K562 (cell line): ENCODE data around the gene STMN3. TPM values are rescaled to one million over a fixed set of nuclear protein-coding genes. Genes with fewer than 3 reads are reported as not detected.

Source experiments
- CREB5 ChIP-seq: fragments of 250-450 bp; sonication (Bioruptor Pico); IDR thresholded peaks from 2 replicates; pipeline ENCODE4 v1.5.0; 2020; ENCODE audit warnings: mild to moderate bottlenecking
- ELK1 ChIP-seq: sonication (generic); formaldehyde crosslinking; IDR thresholded peaks from 2 replicates; pipeline ENCODE4 v1.8.1; 2022; ENCODE audit warnings: missing genetic modification reagents
- U2AF2 ChIP-seq: fragments of 200-400 bp; formaldehyde crosslinking; optimal IDR thresholded peaks from 2 replicates; pipeline ENCODE3; 2017; ENCODE audit warnings: low read depth, mild to moderate bottlenecking, low read length
- ZNF324 ChIP-seq: fragments of 250-450 bp; sonication (Bioruptor Pico); IDR thresholded peaks from 2 replicates; pipeline ENCODE4 v1.4.0; 2020; ENCODE audit warnings: mild to moderate bottlenecking
- ZNF511 ChIP-seq: sonication (generic); formaldehyde crosslinking; IDR thresholded peaks from 2 replicates; pipeline ENCODE4 v1.8.0; 2022; ENCODE audit warnings: mild to moderate bottlenecking, missing genetic modification reagents
- polyA plus RNA-seq, 8 experiments: library from polyadenylated mRNA; depleted of rRNA in 4 of 8; stranded (reverse) in 5 of 8; unstranded in 3 of 8; fragments of >200 nt; fragmentation: Nextera tagmentation in 2 of 8; fragmentation: Illumina TruSeq in 1 of 8; extraction: Ambion mirVana in 2 of 8; extraction: Trizol in 1 of 8; gene quantifications; 2 replicates each; pipeline versions ENCODE4 v1.2.1 to v1.2.3, GENCODE V29; 2011 to 2014; ENCODE audit warnings: inconsistent platforms in 1 of 8, missing spikeins in 1 of 8
- total RNA-seq, 7 experiments: library from RNA; depleted of rRNA in 6 of 7; stranded (reverse); fragments of >200 nt in 6 of 7; fragmentation: Illumina TruSeq in 2 of 7; extraction: Trizol in 2 of 7; gene quantifications; 2 replicates each; pipeline versions ENCODE4 v1.2.1 to v1.2.3, GENCODE V29; 2011 to 2021; ENCODE audit warnings: low replicate concordance in 1 of 7
- TF ChIP-seq, protein P1 (sequence below): fragments of 450-650 bp; IDR thresholded peaks from 2 replicates; pipeline ENCODE4 v1.6.1; 2016; ENCODE audit warnings: borderline replicate concordance
- TF ChIP-seq, protein P2 (sequence below): fragments of 200-600 bp; sonication (generic); IDR thresholded peaks from one replicate; pipeline ENCODE4 v1.6.1; 2012; ENCODE audit warnings: mild to moderate bottlenecking, low read depth, low read length, inconsistent platforms

The STMN3 gene
- total and polyA plus RNA-seq, 9 of the 15 experiments (the other 6 are each of a cell fraction or from before 2014, with no cell fraction given), result 0.70 to 65.6 (median 29.4) TPM

DNA sequence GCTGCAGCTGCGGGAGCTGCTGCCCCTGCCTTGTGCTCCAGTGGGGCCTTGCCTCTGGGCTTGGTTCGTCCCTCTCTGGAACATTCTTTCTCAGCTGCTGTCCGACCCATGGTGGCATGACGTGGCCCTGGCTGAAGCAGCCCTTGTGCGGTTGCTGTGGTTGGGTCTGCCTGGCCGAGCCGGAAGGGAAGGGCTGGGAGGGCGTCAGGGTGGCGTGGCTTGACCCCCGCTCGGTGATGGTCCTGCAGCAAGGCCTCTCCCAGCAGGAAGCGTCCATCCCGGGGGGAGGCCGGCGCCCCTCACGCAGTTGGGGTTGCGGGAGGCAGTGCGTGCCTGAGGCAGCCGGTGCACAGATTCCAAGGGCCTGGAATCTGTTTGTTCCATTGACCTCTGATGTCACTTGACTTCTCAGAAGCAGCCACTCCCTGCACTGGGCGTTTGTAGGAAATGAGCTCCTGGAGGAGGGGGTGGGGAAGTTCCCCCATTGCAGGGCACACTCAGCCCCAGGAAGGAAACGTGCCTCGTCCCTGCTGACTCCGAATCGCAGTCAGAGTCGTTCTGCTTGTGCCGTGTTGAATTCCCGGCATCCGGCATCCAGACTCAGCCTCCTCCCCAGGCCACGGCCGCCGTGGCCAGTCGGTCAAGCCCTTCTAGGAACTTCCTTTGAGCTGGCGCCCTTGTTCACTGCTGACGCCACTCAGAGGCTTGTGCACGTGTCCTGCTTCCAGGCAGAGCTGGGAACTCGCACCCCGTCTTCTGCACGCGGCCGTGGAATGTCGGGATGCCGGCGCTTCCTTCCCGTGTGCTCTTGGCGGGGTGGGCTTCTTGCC is 33.5 kb upstream of the STMN3 start (continued):
- TF ChIP-seq CREB5 (no peak), ZNF324 (CRISPR knock-in tag) (0 out of 2 replicates have a peak, but pooled peaks have one; percentile 11), ELK1 (CRISPR knock-in tag) (no peak), ZNF511 (no peak), U2AF2 (no peak)
- TF ChIP-seq, protein P1, sequence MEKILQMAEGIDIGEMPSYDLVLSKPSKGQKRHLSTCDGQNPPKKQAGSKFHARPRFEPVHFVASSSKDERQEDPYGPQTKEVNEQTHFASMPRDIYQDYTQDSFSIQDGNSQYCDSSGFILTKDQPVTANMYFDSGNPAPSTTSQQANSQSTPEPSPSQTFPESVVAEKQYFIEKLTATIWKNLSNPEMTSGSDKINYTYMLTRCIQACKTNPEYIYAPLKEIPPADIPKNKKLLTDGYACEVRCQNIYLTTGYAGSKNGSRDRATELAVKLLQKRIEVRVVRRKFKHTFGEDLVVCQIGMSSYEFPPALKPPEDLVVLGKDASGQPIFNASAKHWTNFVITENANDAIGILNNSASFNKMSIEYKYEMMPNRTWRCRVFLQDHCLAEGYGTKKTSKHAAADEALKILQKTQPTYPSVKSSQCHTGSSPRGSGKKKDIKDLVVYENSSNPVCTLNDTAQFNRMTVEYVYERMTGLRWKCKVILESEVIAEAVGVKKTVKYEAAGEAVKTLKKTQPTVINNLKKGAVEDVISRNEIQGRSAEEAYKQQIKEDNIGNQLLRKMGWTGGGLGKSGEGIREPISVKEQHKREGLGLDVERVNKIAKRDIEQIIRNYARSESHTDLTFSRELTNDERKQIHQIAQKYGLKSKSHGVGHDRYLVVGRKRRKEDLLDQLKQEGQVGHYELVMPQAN, result no peak
- TF ChIP-seq, protein P2, sequence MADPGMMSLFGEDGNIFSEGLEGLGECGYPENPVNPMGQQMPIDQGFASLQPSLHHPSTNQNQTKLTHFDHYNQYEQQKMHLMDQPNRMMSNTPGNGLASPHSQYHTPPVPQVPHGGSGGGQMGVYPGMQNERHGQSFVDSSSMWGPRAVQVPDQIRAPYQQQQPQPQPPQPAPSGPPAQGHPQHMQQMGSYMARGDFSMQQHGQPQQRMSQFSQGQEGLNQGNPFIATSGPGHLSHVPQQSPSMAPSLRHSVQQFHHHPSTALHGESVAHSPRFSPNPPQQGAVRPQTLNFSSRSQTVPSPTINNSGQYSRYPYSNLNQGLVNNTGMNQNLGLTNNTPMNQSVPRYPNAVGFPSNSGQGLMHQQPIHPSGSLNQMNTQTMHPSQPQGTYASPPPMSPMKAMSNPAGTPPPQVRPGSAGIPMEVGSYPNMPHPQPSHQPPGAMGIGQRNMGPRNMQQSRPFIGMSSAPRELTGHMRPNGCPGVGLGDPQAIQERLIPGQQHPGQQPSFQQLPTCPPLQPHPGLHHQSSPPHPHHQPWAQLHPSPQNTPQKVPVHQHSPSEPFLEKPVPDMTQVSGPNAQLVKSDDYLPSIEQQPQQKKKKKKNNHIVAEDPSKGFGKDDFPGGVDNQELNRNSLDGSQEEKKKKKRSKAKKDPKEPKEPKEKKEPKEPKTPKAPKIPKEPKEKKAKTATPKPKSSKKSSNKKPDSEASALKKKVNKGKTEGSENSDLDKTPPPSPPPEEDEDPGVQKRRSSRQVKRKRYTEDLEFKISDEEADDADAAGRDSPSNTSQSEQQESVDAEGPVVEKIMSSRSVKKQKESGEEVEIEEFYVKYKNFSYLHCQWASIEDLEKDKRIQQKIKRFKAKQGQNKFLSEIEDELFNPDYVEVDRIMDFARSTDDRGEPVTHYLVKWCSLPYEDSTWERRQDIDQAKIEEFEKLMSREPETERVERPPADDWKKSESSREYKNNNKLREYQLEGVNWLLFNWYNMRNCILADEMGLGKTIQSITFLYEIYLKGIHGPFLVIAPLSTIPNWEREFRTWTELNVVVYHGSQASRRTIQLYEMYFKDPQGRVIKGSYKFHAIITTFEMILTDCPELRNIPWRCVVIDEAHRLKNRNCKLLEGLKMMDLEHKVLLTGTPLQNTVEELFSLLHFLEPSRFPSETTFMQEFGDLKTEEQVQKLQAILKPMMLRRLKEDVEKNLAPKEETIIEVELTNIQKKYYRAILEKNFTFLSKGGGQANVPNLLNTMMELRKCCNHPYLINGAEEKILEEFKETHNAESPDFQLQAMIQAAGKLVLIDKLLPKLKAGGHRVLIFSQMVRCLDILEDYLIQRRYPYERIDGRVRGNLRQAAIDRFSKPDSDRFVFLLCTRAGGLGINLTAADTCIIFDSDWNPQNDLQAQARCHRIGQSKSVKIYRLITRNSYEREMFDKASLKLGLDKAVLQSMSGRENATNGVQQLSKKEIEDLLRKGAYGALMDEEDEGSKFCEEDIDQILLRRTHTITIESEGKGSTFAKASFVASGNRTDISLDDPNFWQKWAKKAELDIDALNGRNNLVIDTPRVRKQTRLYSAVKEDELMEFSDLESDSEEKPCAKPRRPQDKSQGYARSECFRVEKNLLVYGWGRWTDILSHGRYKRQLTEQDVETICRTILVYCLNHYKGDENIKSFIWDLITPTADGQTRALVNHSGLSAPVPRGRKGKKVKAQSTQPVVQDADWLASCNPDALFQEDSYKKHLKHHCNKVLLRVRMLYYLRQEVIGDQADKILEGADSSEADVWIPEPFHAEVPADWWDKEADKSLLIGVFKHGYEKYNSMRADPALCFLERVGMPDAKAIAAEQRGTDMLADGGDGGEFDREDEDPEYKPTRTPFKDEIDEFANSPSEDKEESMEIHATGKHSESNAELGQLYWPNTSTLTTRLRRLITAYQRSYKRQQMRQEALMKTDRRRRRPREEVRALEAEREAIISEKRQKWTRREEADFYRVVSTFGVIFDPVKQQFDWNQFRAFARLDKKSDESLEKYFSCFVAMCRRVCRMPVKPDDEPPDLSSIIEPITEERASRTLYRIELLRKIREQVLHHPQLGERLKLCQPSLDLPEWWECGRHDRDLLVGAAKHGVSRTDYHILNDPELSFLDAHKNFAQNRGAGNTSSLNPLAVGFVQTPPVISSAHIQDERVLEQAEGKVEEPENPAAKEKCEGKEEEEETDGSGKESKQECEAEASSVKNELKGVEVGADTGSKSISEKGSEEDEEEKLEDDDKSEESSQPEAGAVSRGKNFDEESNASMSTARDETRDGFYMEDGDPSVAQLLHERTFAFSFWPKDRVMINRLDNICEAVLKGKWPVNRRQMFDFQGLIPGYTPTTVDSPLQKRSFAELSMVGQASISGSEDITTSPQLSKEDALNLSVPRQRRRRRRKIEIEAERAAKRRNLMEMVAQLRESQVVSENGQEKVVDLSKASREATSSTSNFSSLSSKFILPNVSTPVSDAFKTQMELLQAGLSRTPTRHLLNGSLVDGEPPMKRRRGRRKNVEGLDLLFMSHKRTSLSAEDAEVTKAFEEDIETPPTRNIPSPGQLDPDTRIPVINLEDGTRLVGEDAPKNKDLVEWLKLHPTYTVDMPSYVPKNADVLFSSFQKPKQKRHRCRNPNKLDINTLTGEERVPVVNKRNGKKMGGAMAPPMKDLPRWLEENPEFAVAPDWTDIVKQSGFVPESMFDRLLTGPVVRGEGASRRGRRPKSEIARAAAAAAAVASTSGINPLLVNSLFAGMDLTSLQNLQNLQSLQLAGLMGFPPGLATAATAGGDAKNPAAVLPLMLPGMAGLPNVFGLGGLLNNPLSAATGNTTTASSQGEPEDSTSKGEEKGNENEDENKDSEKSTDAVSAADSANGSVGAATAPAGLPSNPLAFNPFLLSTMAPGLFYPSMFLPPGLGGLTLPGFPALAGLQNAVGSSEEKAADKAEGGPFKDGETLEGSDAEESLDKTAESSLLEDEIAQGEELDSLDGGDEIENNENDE, result no peak
